IMR-90 (cell line): ENCODE measurements around the gene DBNDD2.

ENCODE experiments used
- CEBPB ChIP-seq: IDR thresholded peaks from 2 replicates; pipeline ENCODE4 v1.6.1; 2012; ENCODE audit warnings: low read depth, low read length, improper control_type of control experiment
- FOS ChIP-seq: fragments of 150-350 bp; IDR thresholded peaks from 2 replicates; pipeline ENCODE4 v1.6.1; 2016; ENCODE audit warnings: low read depth, low read length
- RAD21 ChIP-seq: IDR thresholded peaks from 2 replicates; pipeline ENCODE4 v1.6.1; 2012; ENCODE audit warnings: low read length, improper control_type of control experiment
- SMC3 ChIP-seq: fragments of 150-350 bp; IDR thresholded peaks from 2 replicates; pipeline ENCODE4 v1.6.1; 2016; ENCODE audit warnings: low read depth, mild to moderate bottlenecking, antibody characterized with exemption, low read length, moderate library complexity
- TF ChIP-seq, protein P1 (sequence below): conservative IDR thresholded peaks from 2 replicates; pipeline ENCODE4 v1.5.1; 2012; ENCODE audit warnings: mild to moderate bottlenecking, low read depth, low read length, improper control_type of control experiment

DNA sequence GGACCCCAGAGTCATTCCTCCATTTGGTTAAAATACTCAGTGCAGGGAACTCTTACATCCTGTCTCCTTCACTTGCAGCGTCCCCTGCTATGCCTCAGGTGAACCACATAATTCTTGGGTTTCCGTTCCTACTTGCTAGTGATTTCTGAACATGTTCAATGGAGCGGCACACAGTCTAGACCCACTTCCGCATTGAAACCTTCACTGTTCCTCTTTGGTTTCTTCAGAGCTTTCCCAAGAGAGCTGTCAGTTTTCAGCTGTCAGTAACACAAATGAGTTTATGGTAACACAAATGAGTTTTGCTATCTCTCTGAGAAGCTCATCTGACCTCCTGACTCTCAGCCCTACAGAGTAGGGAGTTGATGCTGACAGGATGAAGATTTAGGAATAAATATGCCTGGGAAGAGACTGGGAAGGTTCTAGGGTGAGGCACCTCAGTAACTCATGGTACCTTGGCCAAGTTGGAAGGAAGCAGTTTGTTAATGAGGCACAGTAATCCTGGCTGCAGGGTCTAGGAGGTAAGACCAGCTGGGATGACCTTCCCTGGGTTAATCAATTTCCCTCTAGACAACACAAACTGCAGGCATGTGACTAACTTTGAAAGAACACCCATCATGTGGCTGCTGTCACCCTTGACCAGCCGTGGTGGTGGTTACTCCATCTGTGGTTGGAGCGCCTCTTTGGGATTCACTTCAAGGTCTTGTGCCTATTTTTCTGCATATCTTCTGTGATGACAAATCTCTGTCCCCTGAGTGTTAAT is 39.7 kb upstream of the DBNDD2 start:
- TF ChIP-seq, protein P1, sequence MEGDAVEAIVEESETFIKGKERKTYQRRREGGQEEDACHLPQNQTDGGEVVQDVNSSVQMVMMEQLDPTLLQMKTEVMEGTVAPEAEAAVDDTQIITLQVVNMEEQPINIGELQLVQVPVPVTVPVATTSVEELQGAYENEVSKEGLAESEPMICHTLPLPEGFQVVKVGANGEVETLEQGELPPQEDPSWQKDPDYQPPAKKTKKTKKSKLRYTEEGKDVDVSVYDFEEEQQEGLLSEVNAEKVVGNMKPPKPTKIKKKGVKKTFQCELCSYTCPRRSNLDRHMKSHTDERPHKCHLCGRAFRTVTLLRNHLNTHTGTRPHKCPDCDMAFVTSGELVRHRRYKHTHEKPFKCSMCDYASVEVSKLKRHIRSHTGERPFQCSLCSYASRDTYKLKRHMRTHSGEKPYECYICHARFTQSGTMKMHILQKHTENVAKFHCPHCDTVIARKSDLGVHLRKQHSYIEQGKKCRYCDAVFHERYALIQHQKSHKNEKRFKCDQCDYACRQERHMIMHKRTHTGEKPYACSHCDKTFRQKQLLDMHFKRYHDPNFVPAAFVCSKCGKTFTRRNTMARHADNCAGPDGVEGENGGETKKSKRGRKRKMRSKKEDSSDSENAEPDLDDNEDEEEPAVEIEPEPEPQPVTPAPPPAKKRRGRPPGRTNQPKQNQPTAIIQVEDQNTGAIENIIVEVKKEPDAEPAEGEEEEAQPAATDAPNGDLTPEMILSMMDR: no peak
- TF ChIP-seq FOS: no peak
- TF ChIP-seq SMC3: no peak
- TF ChIP-seq CEBPB: no peak
- TF ChIP-seq RAD21: no peak
